GM18517 (cell line): Measurements from ENCODE around the gene DDR2.
"Not testable (repeated sequence)": the region's sequence is repeated elsewhere in the genome, so short reads cannot be mapped to it uniquely, and the experiment has no call there.

Source experiments
- ATAC-seq: cut with Tn5 transposase; IDR thresholded peaks from one replicate; pipeline ENCODE4 v1.9.1; 2021; ENCODE audit warnings: mild to moderate bottlenecking, moderate library complexity; ENCODE audit not compliant: unreplicated experiment

DDR2 gene

DNA sequence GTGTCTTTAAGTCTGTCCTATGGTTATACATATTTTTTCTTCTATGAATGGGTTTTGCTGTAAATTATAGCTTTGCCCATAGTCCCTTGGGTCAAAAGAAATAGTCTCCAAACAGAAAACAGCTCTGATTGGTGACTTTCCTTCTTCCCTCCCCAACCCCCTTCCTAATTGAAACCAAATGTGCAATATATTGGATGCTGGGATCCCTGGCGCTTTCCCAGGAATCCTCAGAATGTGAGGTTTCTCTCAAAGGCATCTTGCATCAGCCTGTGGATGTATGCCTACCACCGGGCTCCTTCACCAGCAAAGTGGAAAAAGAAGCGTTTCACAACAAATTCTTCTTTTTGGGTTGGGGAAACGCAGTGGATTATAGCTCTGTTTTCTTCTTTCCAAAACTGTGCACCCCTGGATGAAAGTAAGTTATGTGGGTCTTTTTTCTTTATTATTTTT is at the start of gene DDR2:
Gene DDR2 (plus strand): TSS at position 248 of the 450 bp plus-strand sequence. CDS start 86,600 bp downstream, outside the sequence.
- ATAC-seq = no peak

- not testable (repeated sequence) for ATAC-seq
Measured at GRCh38 chr1:162582901-162583300, 49.4 kb upstream of the DDR2 start.

- ATAC-seq = not testable (repeated sequence)
Measured at GRCh38 chr1:162585101-162585500, 47.2 kb upstream of the DDR2 start.

DNA sequence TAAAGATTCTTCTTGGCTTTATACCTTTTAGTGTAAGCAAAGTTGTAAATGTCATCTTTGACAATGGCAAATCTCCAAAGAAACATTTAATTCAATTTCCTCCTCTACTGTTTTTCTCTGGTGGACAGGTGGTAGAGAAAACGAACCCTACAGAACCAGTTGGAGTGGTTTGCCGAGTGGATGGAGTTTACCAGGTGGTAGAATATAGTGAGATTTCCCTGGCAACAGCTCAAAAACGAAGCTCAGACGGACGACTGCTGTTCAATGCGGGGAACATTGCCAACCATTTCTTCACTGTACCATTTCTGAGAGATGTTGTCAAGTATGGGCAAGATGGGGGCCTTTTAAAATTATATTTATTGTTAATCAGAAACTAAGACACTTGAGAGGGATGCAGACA is 44.9 kb upstream of the DDR2 start:
- ATAC-seq = no peak

- no peak for ATAC-seq
Measured at GRCh38 chr1:162587761-162588260, 44.5 kb upstream of the DDR2 start.

GRCh38 chr1:162590101-162590500 is 42.2 kb upstream of the DDR2 start:
- ATAC-seq = no peak

DNA sequence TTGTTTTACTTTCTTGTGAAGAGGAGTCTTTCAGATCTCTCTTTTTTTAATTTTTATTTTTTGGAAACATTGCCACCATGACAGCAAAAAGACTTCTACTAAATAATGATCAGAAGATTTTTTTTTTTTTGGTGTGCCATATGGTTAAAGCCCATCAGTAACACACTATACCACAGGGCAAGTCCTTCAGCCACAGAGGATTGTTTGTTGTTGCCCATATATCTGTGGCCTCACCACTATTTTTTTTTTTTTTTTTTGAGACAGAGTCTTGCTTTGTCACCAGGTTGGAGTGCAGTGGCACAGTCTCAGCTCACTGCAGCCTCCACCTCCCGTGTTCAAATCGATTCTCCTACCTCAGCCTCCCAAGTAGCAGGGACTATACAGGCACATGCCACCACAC is 41.6 kb upstream of the DDR2 start:
- no peak for ATAC-seq

- ATAC-seq = no peak
Measured at GRCh38 chr1:162596514-162597170, 35.6 kb upstream of the DDR2 start.

- ATAC-seq = no peak
Measured at GRCh38 chr1:162599451-162599850, 32.8 kb upstream of the DDR2 start.

GRCh38 chr1:162603117-162603516 is 29.1 kb upstream of the DDR2 start:
- not testable (repeated sequence) for ATAC-seq

GRCh38 chr1:162605225-162605927 is 26.9 kb upstream of the DDR2 start:
- no peak for ATAC-seq

DNA sequence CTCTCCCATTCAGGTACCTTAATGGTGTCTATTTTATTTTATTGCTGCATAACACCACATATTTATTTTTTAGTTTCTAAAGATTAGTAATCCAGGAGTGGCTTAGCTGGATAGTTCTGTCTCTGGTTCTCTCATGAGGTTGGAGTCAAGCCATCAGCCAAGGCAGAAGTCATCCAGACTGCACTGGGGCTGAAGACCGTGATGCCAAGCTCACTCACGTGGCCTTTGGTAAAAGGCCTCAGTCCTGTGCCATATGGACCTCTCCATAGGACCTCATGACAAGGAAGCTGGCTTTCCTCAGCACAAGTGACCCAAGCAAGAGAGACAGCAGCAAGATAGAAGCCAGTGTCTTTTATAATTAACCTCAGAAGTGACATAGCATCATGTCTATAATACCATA is 23.0 kb upstream of the DDR2 start:
- ATAC-seq = no peak

GRCh38 chr1:162612606-162613400 is 19.5 kb upstream of the DDR2 start:
- no peak for ATAC-seq

DNA sequence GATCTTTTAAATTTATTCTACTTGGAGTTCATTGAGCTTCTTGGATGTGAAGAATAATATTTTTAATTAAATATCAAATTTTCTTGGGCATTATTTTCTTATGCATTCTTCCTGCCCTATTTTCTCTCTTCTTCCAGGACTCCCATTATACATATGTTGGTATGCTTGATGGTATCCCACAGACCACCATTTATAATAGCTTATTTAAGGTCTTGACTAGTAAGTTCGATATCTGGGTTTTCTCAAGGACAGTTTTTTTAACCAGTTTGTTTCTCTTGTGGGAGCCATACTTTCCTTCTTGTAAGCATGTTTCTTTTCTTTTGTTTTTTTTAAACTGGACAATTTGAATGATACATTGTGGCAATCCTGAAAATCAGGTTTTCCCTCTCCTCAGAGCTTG is 15.4 kb upstream of the DDR2 start:
- no peak for ATAC-seq

DNA sequence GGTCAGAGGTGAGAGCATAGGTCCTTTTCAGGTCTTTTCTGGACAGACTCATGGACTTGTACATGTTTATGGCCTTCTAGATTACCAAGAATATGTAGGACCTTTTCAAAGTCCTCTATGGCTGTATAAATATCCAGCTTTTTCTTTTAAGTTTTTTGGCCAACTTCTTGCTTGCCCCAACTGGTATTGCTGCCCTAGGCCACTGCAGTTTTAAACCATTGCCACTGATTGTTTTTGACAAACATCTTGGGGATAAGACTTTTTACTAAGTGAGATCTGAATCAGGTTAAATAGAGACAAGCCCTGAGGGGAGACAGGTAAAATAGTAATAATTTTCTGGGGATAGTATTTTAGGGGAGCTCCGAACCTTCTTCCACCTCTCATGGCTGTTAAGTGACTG is 14.8 kb upstream of the DDR2 start:
- ATAC-seq = no peak

DNA sequence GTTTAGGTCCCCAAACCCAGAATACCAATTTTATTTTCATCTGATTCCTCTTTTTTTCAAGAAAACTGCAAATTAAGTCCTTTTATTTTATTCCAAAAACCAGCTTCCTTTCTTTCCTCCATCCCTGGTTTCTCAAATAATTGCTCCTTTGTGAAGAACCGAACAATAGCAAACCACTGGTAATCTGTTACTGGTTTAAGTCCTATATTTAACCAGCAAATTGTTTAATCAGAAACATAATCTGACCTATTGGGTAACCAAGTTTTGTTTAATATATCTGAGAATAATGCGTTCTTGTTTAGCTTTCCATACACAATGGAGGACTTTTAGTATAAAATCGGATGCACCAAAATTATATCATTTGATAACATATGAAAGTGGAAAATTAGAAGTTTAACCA is 13.2 kb upstream of the DDR2 start:
- no peak for ATAC-seq

- no peak for ATAC-seq
Measured at GRCh38 chr1:162621256-162621655, 11.0 kb upstream of the DDR2 start.

GRCh38 chr1:162625679-162626078 is 6.6 kb upstream of the DDR2 start:
- no peak for ATAC-seq

DNA sequence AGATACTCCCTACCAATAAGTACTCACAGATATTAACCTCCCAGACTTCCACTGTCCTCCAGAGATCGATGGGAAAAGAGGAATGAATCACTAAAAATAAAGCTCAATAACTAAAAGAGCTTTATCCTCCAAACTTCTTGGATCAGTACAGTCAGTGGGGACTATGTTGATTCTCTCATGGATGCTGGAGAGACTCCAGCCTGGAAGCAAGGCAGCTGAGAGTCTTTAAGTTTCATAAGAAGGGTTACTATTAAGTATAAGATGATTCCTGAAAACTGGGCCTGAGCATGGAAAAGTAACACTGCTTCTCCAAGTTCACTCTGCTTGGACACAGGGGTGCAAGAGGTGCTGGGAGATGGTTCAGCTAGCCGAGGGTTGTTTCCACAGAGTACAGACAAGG is 6.2 kb upstream of the DDR2 start:
- ATAC-seq = no peak

DNA sequence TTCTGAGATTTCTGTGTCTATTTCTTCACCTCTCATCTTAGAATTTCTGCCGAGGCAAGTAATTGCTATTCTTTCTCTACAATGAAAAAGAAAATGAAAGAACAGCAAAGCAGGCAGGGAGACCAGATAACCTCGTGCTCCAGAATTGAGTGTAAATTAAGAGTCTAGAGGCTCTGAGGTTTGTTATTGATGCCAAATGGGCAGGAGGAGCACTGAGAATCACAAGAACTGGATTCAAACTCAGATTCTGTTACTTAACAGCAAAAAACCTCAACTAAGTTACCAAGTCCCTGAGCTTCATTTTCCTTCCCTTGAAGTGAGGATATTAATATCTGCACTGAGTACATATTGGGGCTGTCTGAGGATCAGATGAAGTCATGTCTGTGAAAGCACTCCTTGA is 5.5 kb upstream of the DDR2 start:
- ATAC-seq = no peak

DNA sequence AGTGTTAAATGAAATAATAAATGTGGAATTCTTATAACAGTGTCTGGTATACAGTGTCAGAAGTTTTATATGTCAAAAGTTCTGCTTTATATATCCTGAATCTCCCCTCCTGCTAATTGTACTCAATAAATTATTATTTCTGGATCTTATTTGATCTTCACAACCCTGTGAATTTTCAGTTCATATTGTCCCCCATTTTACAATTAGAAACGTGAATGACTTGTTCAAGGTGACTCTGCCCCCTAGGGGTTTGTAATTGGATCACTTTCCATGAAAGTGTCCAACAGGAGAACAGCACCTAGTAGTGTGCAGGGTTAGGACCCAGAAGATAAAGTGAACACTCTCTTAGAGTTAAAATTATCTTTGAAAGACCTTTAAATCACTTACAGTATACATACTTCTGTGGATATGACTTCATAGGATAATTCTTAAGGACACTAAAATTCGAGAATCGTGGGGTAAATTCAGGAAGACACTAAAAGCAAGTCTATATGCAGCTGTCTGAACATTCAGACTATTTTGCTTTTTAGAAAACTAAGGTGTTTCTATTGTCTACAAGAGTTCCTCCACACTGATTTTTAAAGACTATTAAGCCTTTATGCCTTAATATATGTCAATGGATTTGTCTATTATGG is 4.5 kb upstream of the DDR2 start:
- ATAC-seq = no peak
